ENCODE results near the gene FAM53B. TPM values are rescaled to one million over a fixed set of nuclear protein-coding genes. Genes with fewer than 3 reads are reported as not detected.

FAM53B gene
- total RNA-seq, 1 donor: 12.7 TPM

DNA sequence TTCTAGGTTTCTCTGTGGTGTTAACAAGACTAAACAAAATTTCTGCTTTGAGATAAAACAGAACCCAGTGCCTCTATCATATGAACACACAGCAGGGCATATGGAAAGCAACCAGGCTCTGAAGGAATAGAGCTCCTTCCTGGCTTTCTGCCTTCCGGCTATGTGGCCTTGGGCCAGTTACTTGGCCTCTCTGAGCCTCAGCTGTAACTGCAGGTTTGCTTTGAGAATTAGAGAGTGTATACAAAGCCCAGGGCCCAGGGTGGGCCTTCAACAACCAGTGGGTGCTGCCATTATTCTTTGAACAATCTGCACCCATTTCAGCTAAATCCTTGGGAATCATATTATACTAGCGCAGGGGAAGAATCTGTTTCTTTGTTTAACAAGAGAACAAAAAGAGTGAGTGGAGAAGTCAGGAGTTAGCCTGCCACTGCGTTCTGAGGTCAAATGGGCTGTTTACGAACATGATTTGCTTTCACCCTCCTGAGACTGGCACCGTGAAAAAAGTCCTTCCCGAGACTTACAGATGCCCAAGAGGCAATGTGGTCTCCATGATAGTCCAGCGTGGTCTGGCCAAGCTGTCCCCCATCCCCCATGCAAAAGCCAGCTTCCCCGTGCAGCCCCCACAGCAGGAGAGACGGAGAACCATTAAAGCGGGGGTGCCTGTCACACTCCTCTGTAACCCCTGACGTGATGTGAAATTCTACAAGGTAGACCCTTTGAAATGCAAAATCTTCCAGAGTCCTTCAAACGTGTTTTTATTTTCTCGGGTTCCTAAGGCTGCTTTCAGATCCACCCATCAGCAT, 4.9 kb downstream of the FAM53B start:
- no peaks in the 10 kb centered on the region for H3K27me3 ChIP-seq (ENCODE audit: insufficient read depth, low read length)
- no peak for DNase-seq (ENCODE audit: insufficient read length, low spot score, missing footprints)
- no peaks in the 10 kb centered on the region for H3K36me3 ChIP-seq (ENCODE audit: insufficient read depth, low read length)
- H4K20me1 ChIP-seq (ENCODE audit: insufficient read depth, low read length): peaks cover 39% of the 10 kb centered on the region
- no peak overlapping the region for H2AFZ ChIP-seq (ENCODE audit: low read length)
- H3K4me1 ChIP-seq (ENCODE audit: insufficient read depth, low read length): peaks cover 20% of the 10 kb centered on the region
- no peak overlapping the region for H3K4me2 ChIP-seq (ENCODE audit: insufficient read depth, low read length)
- H3K9me3 ChIP-seq (ENCODE audit: low read depth, low read length): no peaks in the 10 kb centered on the region
- H3K79me2 ChIP-seq (ENCODE audit: insufficient read depth, low read length): peaks cover 59% of the 10 kb centered on the region
- H3K27ac ChIP-seq (ENCODE audit: low read depth, low read length): no peak overlapping the region
- no peak overlapping the region for H3K4me3 ChIP-seq (ENCODE audit: insufficient read depth, low read length)
- TF ChIP-seq, protein P1, sequence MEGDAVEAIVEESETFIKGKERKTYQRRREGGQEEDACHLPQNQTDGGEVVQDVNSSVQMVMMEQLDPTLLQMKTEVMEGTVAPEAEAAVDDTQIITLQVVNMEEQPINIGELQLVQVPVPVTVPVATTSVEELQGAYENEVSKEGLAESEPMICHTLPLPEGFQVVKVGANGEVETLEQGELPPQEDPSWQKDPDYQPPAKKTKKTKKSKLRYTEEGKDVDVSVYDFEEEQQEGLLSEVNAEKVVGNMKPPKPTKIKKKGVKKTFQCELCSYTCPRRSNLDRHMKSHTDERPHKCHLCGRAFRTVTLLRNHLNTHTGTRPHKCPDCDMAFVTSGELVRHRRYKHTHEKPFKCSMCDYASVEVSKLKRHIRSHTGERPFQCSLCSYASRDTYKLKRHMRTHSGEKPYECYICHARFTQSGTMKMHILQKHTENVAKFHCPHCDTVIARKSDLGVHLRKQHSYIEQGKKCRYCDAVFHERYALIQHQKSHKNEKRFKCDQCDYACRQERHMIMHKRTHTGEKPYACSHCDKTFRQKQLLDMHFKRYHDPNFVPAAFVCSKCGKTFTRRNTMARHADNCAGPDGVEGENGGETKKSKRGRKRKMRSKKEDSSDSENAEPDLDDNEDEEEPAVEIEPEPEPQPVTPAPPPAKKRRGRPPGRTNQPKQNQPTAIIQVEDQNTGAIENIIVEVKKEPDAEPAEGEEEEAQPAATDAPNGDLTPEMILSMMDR (IDR thresholded peaks at IDR 0.05; ENCODE audit: extremely low read depth, low read depth, low read length): no peak

DNA sequence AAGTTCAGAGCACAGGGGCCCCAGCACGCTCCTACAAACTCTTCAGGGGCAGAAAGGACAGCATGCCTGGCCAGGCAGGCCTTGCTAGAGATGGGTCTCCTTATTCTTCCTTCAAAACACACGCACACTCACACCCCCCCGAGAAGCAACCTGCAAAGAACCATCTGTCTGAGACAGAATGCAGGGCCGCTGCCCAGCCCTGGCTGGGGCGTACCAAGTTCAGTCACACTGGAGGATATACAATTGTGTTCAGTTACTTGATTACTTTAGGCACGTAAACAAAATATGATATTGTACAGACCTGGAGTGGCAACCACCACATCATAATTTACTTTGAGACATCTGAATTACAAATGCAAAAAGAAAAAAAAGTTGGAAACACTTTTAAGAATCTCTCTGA, 5.7 kb downstream of the FAM53B start:
- Histone ChIP-seq H3K9me3 (ENCODE audit: low read depth, low read length) (no peaks in the 10 kb centered on the region), H3K27me3 (ENCODE audit: insufficient read depth, low read length) (no peaks in the 10 kb centered on the region), H3K4me1 (ENCODE audit: insufficient read depth, low read length) (peaks cover 24% of the 10 kb centered on the region), H3K36me3 (ENCODE audit: insufficient read depth, low read length) (no peaks in the 10 kb centered on the region), H3K4me2 (ENCODE audit: insufficient read depth, low read length) (no peak overlapping the region), H3K79me2 (ENCODE audit: insufficient read depth, low read length) (peaks cover 62% of the 10 kb centered on the region), H3K27ac (ENCODE audit: low read depth, low read length) (no peak overlapping the region), H3K4me3 (ENCODE audit: insufficient read depth, low read length) (no peak overlapping the region), H4K20me1 (ENCODE audit: insufficient read depth, low read length) (peaks cover 46% of the 10 kb centered on the region), H2AFZ (ENCODE audit: low read length) (no peak overlapping the region)
- TF ChIP-seq, protein P1 (IDR thresholded peaks at IDR 0.05; ENCODE audit: extremely low read depth, low read depth, low read length): no peak
- DNase-seq (ENCODE audit: insufficient read length, low spot score, missing footprints): no peak

DNA sequence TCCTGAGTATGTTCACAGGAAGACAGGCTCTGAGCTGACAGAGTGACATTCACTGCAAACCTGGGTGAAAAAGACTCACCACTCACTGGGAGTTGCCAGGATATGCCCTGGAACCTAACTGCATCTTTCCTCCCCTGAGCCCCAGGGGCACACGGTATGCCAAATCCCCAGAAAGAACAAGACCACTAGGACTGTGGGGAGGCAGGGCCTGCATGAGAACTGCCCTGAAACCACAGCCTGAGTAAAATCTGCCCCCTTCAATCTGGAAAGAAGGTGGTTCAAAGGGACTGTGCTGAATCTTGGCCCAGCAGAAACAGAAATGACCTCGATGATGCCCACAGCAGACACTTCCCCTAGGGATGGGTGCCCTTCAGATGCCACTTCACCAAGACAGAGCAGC, 6.5 kb downstream of the FAM53B start:
- Histone ChIP-seq H3K79me2 (ENCODE audit: insufficient read depth, low read length) (peaks cover 61% of the 10 kb centered on the region), H3K9me3 (ENCODE audit: low read depth, low read length) (no peaks in the 10 kb centered on the region), H4K20me1 (ENCODE audit: insufficient read depth, low read length) (peaks cover 45% of the 10 kb centered on the region), H3K4me1 (ENCODE audit: insufficient read depth, low read length) (peaks cover 31% of the 10 kb centered on the region), H3K4me2 (ENCODE audit: insufficient read depth, low read length) (no peak overlapping the region), H3K27ac (ENCODE audit: low read depth, low read length) (no peak overlapping the region), H3K4me3 (ENCODE audit: insufficient read depth, low read length) (no peak overlapping the region), H3K36me3 (ENCODE audit: insufficient read depth, low read length) (no peaks in the 10 kb centered on the region), H3K27me3 (ENCODE audit: insufficient read depth, low read length) (no peaks in the 10 kb centered on the region), H2AFZ (ENCODE audit: low read length) (no peak overlapping the region)
- DNase-seq (ENCODE audit: insufficient read length, low spot score, missing footprints): no peak
- TF ChIP-seq, protein P1 (IDR thresholded peaks at IDR 0.05; ENCODE audit: extremely low read depth, low read depth, low read length): no peak

DNA sequence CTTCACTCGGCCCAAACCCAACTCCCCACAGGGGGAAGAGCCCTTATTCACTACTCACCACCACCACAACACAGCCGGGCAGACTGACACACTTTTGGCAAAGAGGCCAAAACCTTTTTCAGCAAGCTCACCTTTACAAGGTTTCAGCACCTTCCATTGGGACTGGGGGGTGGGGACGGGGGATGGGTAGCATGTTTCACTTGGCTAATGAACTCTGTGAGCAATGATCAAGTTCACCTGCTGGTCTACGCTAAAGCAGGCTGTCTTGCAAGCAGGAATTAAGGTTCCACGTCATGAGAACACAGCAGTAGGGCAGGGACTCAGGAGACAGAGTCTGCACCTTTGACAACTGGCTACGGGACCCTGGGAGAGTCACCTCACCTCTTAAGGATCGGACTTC, 7.0 kb downstream of the FAM53B start:
- H3K4me3 ChIP-seq (ENCODE audit: insufficient read depth, low read length): no peak overlapping the region
- H3K36me3 ChIP-seq (ENCODE audit: insufficient read depth, low read length): no peaks in the 10 kb centered on the region
- DNase-seq (ENCODE audit: insufficient read length, low spot score, missing footprints): no peak
- H3K4me1 ChIP-seq (ENCODE audit: insufficient read depth, low read length): peaks cover 26% of the 10 kb centered on the region
- peaks cover 40% of the 10 kb centered on the region for H4K20me1 ChIP-seq (ENCODE audit: insufficient read depth, low read length)
- H2AFZ ChIP-seq (ENCODE audit: low read length): no peak overlapping the region
- no peaks in the 10 kb centered on the region for H3K27me3 ChIP-seq (ENCODE audit: insufficient read depth, low read length)
- H3K79me2 ChIP-seq (ENCODE audit: insufficient read depth, low read length): peaks cover 57% of the 10 kb centered on the region
- H3K9me3 ChIP-seq (ENCODE audit: low read depth, low read length): no peaks in the 10 kb centered on the region
- TF ChIP-seq, protein P1 (IDR thresholded peaks at IDR 0.05; ENCODE audit: extremely low read depth, low read depth, low read length): no peak
- no peak overlapping the region for H3K4me2 ChIP-seq (ENCODE audit: insufficient read depth, low read length)
- H3K27ac ChIP-seq (ENCODE audit: low read depth, low read length): no peak overlapping the region
